Activated naive CD8-positive, alpha-beta T cell treated with anti-CD3 and anti-CD28 coated beads, Interleukin-2, amount 10 ng/mL, durations not matched to agents 7 days and 5 days (primary cell): ENCODE data around the gene LAMA5. TPM values are rescaled to one million over a fixed set of nuclear protein-coding genes. Genes with fewer than 3 reads are reported as not detected.

Experiments
- ATAC-seq: fragments of 150-1000 bp; cut with Tn5 transposase; one replicate; pipeline ENCODE4 v1.10.0; 2021; ENCODE audit warnings: low read depth, moderate library complexity
- POLR2A ChIA-PET: fragments of 350-600 bp; sonication (Branson Sonifier 250); formaldehyde crosslinking; loops from one replicate; lab custom pipeline; 2021; ENCODE audit warnings: antibody characterized with exemption; lab: Charles Lee
- DNase-seq: peaks from one replicate; pipeline ENCODE4 v3.0.0; 2021
- H3K27ac Mint-ChIP-seq: one replicate; pipeline ENCODE4 v1.8.0; 2022; ENCODE audit warnings: mild to moderate bottlenecking, mixed read lengths
- H3K27me3 Mint-ChIP-seq: one replicate; pipeline ENCODE4 v1.8.0; 2022; ENCODE audit warnings: mild to moderate bottlenecking, moderate library complexity, mixed read lengths
- H3K36me3 Mint-ChIP-seq: one replicate; pipeline ENCODE4 v1.8.0; 2021; ENCODE audit warnings: mild to moderate bottlenecking, mixed read lengths
- H3K4me1 Mint-ChIP-seq: one replicate; pipeline ENCODE4 v1.8.0; 2021; ENCODE audit warnings: mixed read lengths
- H3K4me3 Mint-ChIP-seq: one replicate; pipeline ENCODE4 v1.8.0; 2022; ENCODE audit warnings: mild to moderate bottlenecking, moderate library complexity, mixed read lengths
- H3K9me3 Mint-ChIP-seq: one replicate; pipeline ENCODE4 v1.8.0; 2021; ENCODE audit warnings: mixed read lengths
- total RNA-seq, 2 experiments: library from RNA; stranded (reverse); gene quantifications; one replicate each; pipeline ENCODE4 v1.2.3, GENCODE V29; 2021

The LAMA5 gene
- total RNA-seq, 2 experiments from 2014 or later = 0.54 to 0.80 TPM

DNA sequence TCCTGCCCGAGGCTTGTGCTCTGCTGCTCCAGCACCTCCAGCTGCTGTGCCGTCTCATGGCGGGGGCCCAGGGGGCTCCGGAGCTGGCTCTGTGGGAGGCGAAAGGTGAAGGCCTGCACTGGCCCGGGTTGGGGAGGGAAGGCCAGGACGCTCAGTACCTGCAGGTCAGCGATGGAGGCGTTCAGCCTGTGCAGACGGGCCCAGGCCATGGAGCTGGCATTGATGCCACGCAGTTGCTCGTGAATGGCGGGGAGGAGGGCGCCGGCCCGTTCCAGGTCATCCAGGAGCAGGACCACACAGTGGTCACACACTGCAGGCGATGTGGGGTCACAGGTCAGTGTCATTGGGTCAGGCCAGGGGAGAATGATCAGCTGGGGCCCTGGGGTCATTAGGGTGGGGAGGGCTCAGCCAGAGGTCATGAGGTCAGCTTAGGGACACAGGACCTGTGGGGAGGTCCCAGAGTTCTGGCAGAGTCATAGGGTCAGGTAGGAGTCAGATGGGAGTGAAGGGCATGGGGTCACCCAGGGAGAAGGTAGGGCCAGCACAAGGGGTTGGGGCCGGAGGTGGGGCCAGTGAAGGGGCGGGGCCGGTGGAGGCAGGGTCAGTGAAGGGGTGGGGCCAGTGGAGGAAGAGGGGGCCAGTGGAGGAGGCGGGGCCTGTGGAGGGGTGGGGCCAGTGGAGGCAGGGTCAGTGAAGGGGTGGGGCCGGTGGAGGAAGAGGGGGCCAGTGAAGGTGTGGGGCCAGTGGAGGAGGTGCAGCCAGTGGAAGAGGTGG lies 46.3 kb downstream of the LAMA5 start:
- Mint-ChIP-seq H3K9me3 (no peaks in the 10 kb centered on the region), H3K36me3 (no peaks in the 10 kb centered on the region), H3K4me1 (peaks cover 1% of the 10 kb centered on the region), H3K27me3 (no peaks in the 10 kb centered on the region), H3K27ac (no peak overlapping the region), H3K4me3 (no peak overlapping the region)
- DNase-seq (no peak), ATAC-seq (no peak)
- POLR2A ChIA-PET = no interaction called here

DNA sequence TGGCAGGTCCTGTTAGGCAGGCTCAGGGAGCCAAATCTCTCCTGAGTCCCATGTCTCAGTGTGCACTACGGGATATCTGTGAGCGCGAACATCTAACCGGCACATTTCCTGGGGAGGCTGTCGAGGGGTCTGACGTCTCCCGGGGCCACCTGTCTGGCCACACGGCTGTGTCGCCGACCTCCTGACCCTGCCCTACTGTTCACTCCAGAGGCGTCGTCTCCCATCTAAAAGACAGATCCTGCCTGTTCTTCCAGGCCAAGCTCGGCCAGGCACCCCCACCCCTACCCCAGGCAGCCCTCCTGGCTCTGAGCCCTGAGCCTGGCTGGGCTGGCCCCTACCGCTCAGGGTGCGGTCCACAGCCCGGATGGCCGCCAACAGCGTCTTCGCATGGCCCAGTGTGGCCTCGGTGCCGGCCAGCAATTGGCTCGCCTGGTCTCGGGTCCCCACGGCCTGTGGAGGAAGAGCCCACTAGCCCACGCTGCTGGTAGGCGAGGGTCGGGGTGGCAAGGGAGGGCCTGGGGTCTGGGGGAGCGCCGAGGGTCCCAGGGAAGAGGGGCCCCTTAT lies 47.7 kb downstream of the LAMA5 start:
- no peak for ATAC-seq
- no peak for DNase-seq
- no peaks in the 10 kb centered on the region for H3K27me3 Mint-ChIP-seq
- no peaks in the 10 kb centered on the region for H3K36me3 Mint-ChIP-seq
- no peak overlapping the region for H3K4me3 Mint-ChIP-seq
- H3K9me3 Mint-ChIP-seq = no peaks in the 10 kb centered on the region
- H3K4me1 Mint-ChIP-seq = no peaks in the 10 kb centered on the region
- H3K27ac Mint-ChIP-seq = no peak overlapping the region
- POLR2A ChIA-PET = no interaction called here

DNA sequence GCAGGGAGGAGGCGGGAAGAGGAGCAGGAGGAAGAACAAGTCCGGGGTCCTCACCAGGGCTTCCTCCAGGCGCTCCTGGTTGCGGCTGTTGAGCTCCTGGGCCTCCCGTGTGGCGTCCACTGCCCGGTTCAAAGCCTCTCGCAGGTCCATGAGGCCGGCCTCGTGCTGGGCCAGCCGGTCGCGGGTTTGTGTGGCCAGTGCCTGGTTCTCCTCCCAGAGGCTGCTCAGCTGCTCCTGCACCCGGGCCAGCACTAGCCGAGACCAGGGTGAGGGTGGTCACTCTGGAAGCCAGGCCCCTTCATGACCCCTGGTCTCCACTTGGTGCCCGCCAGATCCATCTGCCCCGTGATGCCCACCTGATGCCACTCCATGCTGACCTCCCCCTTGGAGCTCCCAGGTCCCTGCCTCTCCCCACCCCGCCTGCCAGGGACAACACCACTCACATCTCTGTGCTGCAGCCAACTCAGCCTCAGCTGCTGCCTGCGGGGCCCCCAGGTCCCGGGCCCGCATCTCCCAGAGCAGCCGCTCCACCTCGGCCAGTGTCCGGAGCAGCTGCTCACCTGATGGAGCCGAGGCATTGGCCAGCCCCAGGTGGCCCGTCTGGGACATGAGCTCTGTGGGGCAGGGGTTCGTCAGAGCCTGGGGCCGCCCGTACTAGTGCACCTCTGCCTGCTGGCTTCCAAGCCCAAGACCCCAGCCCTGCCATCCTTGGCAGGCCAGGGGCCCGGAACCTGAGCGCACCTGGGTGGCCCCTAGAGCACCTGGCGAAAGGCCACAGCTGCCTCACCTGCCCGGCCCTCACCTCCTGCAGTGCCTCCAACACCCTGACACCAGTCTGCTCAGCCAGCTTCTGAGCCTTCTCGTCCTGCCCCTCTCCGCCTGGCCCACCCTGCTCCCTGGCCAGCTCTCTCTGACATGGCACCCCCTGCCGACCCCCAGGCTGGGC lies 48.4 kb downstream of the LAMA5 start:
- Mint-ChIP-seq H3K27me3 (no peaks in the 10 kb centered on the region), H3K36me3 (no peaks in the 10 kb centered on the region), H3K9me3 (no peaks in the 10 kb centered on the region), H3K4me1 (no peaks in the 10 kb centered on the region), H3K27ac (no peak overlapping the region), H3K4me3 (no peak overlapping the region)
- POLR2A ChIA-PET = no interaction called here
- ATAC-seq (peak; percentile 27), DNase-seq (no peak)

DNA sequence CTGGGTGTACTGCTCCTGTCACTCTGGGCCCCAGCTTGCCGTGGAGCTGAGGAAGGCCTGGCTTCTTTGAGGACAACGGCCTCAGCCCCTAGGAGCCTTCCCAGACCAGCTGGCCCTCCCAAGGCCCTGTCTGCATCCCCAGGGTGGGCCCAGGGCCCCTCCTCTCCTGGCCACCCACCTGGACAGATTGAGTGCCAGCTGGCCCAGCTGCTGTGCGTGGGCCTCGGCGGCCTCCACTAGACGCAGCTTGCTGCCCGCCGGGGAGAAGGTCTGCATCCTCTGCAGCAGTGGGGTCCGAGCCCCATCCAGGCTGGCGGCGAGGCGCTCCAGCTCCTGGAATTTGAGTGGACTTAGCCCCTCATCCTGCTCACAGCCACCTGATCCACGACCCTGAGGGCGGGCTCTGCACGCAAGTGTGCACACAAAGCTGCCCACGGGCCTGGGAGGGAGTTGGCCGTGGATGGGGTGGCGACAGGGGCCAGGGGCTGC lies 49.9 kb downstream of the LAMA5 start:
- no peak overlapping the region for H3K27ac Mint-ChIP-seq
- H3K9me3 Mint-ChIP-seq = no peaks in the 10 kb centered on the region
- DNase-seq = no peak
- no peaks in the 10 kb centered on the region for H3K4me1 Mint-ChIP-seq
- H3K36me3 Mint-ChIP-seq = no peaks in the 10 kb centered on the region
- POLR2A ChIA-PET = no interaction called here
- H3K4me3 Mint-ChIP-seq = no peak overlapping the region
- ATAC-seq = no peak
- H3K27me3 Mint-ChIP-seq = no peaks in the 10 kb centered on the region

DNA sequence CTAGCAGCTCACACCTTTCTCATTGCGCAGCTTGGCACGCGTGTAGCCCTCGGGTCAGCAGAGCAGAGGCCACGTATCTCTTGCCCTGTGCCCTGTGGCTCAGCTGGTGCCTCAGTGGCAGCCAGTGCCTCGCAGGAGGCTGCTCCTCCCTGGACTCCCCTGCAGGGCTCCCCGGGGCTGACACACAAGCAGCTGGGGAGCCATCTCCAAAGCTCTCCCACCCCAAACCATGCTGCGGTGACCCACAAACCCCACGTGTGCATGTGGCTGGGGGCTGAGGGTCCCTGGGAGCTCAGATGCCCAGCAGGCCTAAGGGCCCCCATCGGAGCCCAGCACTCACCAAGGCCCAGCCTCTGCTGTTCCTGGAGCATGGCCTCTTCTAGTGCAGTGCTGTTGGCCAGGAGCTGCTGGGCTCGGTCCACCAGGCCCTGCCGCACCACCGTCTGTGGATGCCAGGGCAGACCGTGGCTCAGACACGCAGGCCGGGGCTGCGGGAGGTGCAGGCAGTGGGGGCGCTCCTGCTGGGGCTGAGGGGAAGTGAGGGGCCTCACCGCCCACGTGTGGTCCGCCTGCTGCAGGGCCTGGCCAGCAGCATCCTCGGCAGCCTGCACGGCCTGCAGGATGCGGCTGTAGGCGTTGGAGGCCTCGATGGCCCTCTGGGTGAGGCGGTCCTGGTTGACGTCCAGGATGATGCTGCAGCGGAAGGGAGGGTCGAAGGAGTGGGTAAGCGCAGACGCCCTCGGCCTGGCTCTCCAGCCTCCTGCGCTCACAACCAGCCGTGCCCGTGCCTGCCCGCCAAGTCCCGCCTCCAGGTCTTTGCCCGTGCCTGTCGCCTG lies 50.6 kb downstream of the LAMA5 start:
- H3K4me1 Mint-ChIP-seq = no peaks in the 10 kb centered on the region
- H3K4me3 Mint-ChIP-seq = no peak overlapping the region
- H3K27me3 Mint-ChIP-seq = no peaks in the 10 kb centered on the region
- DNase-seq (no peak), ATAC-seq (no peak)
- H3K9me3 Mint-ChIP-seq = no peaks in the 10 kb centered on the region
- H3K36me3 Mint-ChIP-seq = no peaks in the 10 kb centered on the region
- H3K27ac Mint-ChIP-seq = no peak overlapping the region
- POLR2A ChIA-PET = no interaction called here

DNA sequence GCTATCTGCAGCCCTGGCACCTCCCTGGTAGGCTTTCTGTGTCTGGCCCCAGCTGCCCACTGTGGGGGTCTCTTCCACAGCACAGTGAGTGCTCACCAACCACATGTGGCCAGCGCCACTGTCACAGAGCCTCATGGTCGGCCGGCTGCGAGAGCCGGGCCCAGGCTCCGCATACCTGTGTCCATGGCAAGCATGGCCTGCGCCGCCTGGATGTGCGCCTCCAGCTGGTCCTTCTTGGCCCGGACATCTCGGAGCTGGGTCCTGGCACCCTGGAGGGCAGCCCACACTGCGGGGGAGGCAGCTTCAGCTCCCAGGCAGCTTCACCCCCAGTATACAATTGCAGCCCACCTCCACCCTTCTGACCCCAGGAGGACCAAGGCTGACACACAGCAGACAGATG lies 51.3 kb downstream of the LAMA5 start:
- Mint-ChIP-seq H3K27me3 (no peaks in the 10 kb centered on the region), H3K4me1 (no peaks in the 10 kb centered on the region), H3K4me3 (no peak overlapping the region), H3K27ac (no peak overlapping the region), H3K9me3 (no peaks in the 10 kb centered on the region), H3K36me3 (no peaks in the 10 kb centered on the region)
- DNase-seq = no peak
- POLR2A ChIA-PET = no interaction called here
- ATAC-seq = no peak

DNA sequence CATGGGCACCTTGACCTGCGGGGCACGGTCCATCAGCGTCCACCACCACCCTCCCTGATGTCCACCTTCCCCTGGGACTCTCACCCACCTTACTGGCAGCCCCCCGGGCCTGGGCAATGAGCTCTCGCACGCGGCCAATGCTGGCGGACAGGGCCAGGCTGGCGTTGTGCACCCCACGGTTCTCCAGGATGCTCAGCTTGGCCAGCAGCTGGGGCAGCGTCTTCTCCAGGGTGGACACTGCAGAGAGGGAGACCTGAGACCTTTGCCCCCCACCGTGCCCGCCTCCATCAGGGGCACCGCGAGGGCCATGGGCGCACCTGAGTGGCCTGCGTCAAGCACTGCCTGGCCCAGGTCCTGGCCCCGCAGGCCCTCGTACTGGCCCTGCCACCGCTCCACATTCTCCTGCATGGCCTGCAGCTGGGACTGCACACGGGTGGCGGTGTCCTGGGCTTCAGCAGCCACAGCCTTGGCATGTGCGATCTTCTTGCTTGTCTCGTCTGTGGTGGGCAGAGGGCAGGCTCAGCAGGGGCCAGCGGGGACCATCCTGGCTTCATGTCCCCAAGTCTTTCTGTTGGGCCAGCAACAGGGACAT lies 52.3 kb downstream of the LAMA5 start:
- H3K27ac Mint-ChIP-seq = no peak overlapping the region

DNA sequence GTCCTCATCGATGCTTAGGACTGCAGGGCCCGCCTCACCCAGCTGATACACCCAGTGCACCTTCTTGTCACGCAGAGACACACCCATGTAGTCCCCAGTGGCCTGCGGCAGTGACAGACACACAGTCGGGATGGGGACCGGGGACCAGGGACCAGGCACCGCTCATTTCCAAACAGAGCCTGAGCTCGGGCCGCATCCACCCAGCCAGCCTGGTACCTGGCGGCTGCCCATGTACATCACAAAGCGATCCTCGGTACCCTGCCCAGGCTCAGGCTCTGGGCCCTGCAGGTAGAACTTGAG lies 52.8 kb downstream of the LAMA5 start:
- Mint-ChIP-seq H3K27me3 (no peaks in the 10 kb centered on the region), H3K27ac (no peak overlapping the region), H3K36me3 (no peaks in the 10 kb centered on the region), H3K4me3 (no peak overlapping the region), H3K9me3 (no peaks in the 10 kb centered on the region), H3K4me1 (no peaks in the 10 kb centered on the region)
- ATAC-seq = no peak
- DNase-seq = no peak
- POLR2A ChIA-PET = no interaction called here

More for the DNA sequence above, 52.3 kb downstream of the LAMA5 start:
- no peak for ATAC-seq
- Mint-ChIP-seq H3K27me3 (no peaks in the 10 kb centered on the region), H3K36me3 (no peaks in the 10 kb centered on the region), H3K4me1 (no peaks in the 10 kb centered on the region), H3K4me3 (no peak overlapping the region), H3K9me3 (no peaks in the 10 kb centered on the region)
- POLR2A ChIA-PET = no interaction called here
- DNase-seq = no peak

DNA sequence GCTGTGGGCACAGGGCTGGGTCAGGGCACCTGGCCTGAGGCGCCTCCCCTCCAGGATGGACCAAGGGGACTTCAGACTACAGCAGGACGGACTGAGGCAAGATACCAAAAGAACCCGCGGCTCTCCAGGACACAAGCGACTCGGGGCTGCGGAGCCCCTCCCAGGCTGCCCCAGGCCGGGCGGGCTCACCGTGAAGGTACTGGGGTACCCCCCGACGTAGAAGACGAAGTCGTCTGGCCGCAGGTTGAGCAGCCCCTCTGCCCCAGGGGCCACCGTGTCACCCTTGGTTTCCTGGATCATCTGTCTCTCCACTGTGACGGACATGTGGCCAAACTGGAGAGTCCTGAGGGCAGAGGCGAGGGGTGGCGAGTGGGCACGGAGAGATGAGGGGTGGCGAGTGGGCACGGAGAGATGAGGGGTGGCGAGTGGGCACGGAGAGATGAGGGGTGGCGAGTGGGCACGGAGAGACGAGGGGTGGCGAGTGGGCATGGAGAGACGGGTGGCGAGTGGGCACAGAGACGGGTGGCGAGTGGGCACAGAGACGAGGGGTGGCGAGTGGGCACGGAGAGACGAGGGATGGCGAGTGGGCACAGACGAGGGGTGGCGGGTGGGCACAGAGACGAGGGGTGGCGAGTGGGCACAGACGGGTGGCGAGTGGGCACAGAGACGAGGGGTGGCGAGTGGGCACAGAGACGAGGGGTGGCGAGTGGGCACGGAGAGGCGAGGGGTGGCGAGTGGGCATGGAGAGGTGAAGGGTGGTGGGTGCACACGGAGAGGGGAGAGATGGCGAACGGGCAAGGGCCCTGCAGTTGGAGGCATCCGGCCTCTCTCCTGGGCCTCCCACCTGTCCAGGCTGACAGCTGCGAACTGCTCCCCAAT lies 53.4 kb downstream of the LAMA5 start:
- Mint-ChIP-seq H3K4me3 (no peak overlapping the region), H3K27me3 (no peaks in the 10 kb centered on the region), H3K9me3 (no peaks in the 10 kb centered on the region), H3K36me3 (no peaks in the 10 kb centered on the region), H3K27ac (no peak overlapping the region), H3K4me1 (no peaks in the 10 kb centered on the region)
- POLR2A ChIA-PET = no interaction called here
- ATAC-seq (no peak), DNase-seq (no peak)

DNA sequence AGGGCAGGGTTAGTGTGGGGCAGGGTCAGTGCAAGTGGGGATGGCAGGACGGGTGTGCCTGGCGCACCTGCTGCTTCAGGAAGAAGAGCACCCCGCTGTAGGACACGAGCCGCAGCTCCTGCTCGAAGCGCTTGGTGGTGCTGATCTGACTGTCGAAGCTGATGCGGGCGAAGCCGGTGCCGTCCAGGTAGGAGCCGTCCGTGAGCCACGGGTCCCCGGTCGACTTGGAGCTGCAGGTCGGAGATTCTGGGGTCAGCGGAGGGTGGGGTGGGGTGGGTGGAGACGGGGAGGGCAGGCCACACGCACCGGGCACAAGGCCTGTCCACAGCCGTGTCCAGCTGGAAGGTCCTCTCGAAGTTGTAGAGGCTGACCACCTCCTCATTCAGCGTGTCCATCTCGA lies 54.1 kb downstream of the LAMA5 start:
- DNase-seq (no peak), ATAC-seq (no peak)
- POLR2A ChIA-PET = no interaction called here
- H3K36me3 Mint-ChIP-seq = no peaks in the 10 kb centered on the region
- H3K27ac Mint-ChIP-seq = no peak overlapping the region
- no peaks in the 10 kb centered on the region for H3K9me3 Mint-ChIP-seq
- no peak overlapping the region for H3K4me3 Mint-ChIP-seq
- no peaks in the 10 kb centered on the region for H3K27me3 Mint-ChIP-seq
- H3K4me1 Mint-ChIP-seq = no peaks in the 10 kb centered on the region

DNA sequence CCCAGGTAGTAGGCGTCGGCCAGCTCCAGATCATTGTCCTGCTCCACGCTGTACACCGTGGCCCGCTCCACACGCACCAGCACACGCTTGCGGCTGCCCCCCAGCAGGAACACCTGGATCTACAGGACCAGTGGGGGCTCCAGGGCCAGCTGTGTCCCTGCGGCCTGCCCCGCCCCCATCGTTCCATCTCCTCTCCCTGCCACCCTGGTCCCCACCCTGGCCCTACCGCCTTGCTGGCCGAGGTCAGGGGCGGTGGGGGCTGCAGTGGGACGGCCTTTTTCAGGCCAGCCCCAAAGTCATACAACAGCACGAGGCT lies 54.5 kb downstream of the LAMA5 start:
- Mint-ChIP-seq H3K27me3 (no peaks in the 10 kb centered on the region), H3K4me3 (no peak overlapping the region), H3K4me1 (no peaks in the 10 kb centered on the region), H3K27ac (no peak overlapping the region), H3K9me3 (no peaks in the 10 kb centered on the region), H3K36me3 (no peaks in the 10 kb centered on the region)
- POLR2A ChIA-PET = no interaction called here
- DNase-seq (no peak), ATAC-seq (no peak)
